ENCODE measurements around the gene RILPL2. TPM values are rescaled to one million over a fixed set of nuclear protein-coding genes. Genes with fewer than 3 reads are reported as not detected.

Gene RILPL2
- total and polyA plus RNA-seq, 2 donors: 3.9 to 7.8 TPM

DNA sequence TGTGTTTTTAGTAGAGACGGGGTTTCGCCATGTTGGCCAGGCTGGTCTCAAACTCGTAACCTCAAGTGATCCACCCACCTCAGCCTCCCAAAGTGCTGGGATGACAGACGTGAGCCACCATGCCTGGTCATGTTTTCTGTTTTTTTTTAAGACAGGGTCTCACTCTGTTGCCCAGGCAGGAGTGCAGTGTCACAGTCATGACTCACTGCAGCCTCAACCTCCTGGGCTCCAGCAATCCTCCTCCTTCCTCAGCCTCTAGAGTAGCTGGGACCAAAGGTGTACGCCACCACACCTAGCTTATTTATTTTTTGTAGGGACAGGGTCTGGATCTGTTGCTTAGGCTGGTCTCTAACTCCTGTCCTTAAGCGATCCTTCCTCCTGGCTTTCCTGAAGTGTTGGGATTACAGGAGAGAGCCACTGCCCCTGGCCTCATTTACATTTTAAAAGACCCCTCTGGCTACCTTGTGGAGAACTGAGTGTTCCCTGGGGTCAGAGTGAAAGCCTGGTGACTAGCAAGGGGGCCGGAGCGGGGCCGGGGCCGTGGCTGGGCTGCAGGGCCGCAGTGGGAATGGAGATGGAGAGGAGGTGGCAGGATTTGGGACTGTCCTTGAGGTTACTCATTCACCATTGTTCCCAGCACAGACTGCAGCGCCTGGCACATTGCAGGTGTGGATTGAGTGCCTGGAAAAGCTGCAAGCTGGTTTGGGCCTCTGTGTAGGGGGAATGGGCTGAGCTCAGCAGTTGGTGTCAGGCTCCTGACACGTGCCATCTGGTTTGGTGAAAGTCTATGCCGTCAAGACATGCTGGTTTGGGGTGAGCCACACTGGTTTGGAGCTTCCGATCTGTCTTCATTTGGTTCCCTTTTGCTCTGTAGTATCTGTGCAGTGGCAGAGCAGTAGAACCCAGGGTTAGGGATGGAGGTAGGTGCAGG, 34.5 kb downstream of the RILPL2 start:
- 95% methylated on average over 15 of the region's 15 CpGs for WGBS
- H3K4me1 ChIP-seq (ENCODE audit: control insufficient read depth in 2 of 2, insufficient read depth in 2 of 2, low read length in 2 of 2): no peaks in the 10 kb centered on the region
- H3K36me3 ChIP-seq (ENCODE audit: control insufficient read depth in 2 of 2, insufficient read depth in 2 of 2, low read length in 1 of 2): peaks cover 74 to 79% of the 10 kb centered on the region in 2 donors
- no peaks in the 10 kb centered on the region for H3K27me3 ChIP-seq (ENCODE audit: control insufficient read depth in 2 of 2, insufficient read depth in 1 of 2, low read length in 1 of 2)
- no peak overlapping the region for H3K4me3 ChIP-seq (ENCODE audit: low read length in 2 of 2)
- H3K27ac ChIP-seq (ENCODE audit: low read depth in 1 of 2, low read length in 1 of 2): no peak overlapping the region
- no peak for DNase-seq (ENCODE audit: low read depth in 6 of 9, low spot score in 9 of 9)
- no peaks in the 10 kb centered on the region for H3K9me3 ChIP-seq (ENCODE audit: control insufficient read depth in 2 of 2, insufficient read depth in 1 of 2, low read length in 1 of 2)

DNA sequence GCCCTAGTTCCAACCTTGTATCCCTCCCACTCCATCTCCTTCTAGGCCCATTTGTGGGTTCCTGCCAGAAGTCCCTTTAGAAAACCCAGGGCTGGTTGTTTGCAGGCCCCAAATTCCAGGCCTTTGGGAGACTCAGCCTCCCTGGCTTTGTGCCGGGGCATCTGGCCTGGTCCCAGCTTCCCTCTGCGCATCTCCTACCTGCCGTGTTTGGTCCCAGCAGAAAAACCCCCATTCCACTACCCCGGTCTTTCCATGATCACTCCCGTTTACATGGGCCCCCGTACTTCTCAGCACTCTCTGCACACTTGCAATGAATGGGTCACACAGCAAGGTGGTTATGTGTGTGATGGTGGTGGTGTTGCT, 37.2 kb downstream of the RILPL2 start:
- no peak for DNase-seq (ENCODE audit: low read depth in 6 of 9, low spot score in 9 of 9)
- Histone ChIP-seq H3K27ac (ENCODE audit: low read depth in 1 of 2, low read length in 1 of 2) (no peak overlapping the region), H3K9me3 (ENCODE audit: control insufficient read depth in 2 of 2, insufficient read depth in 1 of 2, low read length in 1 of 2) (no peaks in the 10 kb centered on the region), H3K4me3 (ENCODE audit: low read length in 2 of 2) (no peak overlapping the region), H3K36me3 (ENCODE audit: control insufficient read depth in 2 of 2, insufficient read depth in 2 of 2, low read length in 1 of 2) (peaks cover 75 to 79% of the 10 kb centered on the region in 2 donors), H3K4me1 (ENCODE audit: control insufficient read depth in 2 of 2, insufficient read depth in 2 of 2, low read length in 2 of 2) (no peaks in the 10 kb centered on the region), H3K27me3 (ENCODE audit: control insufficient read depth in 2 of 2, insufficient read depth in 1 of 2, low read length in 1 of 2) (no peaks in the 10 kb centered on the region)
- WGBS: 98% methylated on average over 6 of the region's 6 CpGs

DNA sequence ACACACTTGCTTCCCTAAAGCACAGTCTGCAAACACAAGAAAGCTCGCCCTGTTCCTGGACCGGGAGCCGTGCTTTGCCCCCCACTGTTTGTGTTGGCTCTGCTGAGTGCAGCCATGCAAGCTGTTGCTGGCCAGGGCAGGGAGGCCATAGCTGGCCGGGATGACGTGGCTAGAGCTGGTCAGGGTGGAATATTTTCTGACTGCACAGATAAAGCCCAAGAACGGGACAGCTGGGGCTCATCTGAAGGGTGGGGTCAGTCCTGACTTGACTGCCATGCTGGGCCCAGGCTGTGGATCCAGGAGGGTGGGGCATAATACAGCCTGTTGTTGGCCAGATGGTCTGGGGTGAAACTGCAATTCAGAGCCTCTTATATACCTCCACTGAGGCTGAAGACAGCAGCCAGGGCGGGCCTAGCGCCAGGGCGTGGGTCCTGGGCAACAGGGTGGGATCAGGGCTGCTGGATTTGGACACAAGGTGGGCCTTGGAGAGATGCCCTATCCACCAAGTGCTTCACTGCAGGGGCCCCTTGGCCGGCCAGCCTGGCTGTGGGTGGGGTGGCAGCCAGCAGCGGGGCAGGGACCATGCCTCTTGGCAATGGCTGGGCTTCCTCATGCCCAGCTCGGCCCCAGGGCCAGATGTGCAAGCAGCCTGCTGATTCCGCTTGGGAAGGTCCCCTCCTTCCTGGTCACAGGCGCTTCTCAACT, 37.8 kb downstream of the RILPL2 start:
- DNase-seq (ENCODE audit: low read depth in 6 of 9, low spot score in 9 of 9): no peak
- Histone ChIP-seq H3K9me3 (ENCODE audit: control insufficient read depth in 2 of 2, insufficient read depth in 1 of 2, low read length in 1 of 2) (no peaks in the 10 kb centered on the region), H3K4me1 (ENCODE audit: control insufficient read depth in 2 of 2, insufficient read depth in 2 of 2, low read length in 2 of 2) (no peaks in the 10 kb centered on the region), H3K27ac (ENCODE audit: low read depth in 1 of 2, low read length in 1 of 2) (no peak overlapping the region), H3K36me3 (ENCODE audit: control insufficient read depth in 2 of 2, insufficient read depth in 2 of 2, low read length in 1 of 2) (peaks cover 75 to 78% of the 10 kb centered on the region in 2 donors), H3K4me3 (ENCODE audit: low read length in 2 of 2) (no peak overlapping the region), H3K27me3 (ENCODE audit: control insufficient read depth in 2 of 2, insufficient read depth in 1 of 2, low read length in 1 of 2) (no peaks in the 10 kb centered on the region)
- WGBS: 97% methylated on average over 14 of the region's 14 CpGs

DNA sequence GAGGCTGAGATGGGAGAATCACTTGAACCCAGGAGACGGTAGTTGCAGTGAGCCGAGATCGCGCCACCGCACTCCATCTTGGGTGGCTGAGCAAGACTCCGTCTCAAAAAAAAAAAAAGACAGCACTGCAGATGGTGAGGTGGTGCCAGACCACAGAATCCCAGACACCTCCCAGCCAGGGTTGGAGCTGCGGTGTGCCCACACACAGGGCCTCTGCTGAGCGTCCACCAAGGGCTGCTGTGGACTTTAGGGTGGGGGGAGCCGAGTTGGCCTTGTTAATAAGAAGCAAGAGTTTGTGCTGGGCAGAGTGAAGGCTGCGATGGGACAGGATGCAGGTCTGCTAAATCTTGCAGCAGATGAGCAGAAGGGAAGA, 38.3 kb downstream of the RILPL2 start:
- no peaks in the 10 kb centered on the region for H3K9me3 ChIP-seq (ENCODE audit: control insufficient read depth in 2 of 2, insufficient read depth in 1 of 2, low read length in 1 of 2)
- no peaks in the 10 kb centered on the region for H3K4me1 ChIP-seq (ENCODE audit: control insufficient read depth in 2 of 2, insufficient read depth in 2 of 2, low read length in 2 of 2)
- no peak for DNase-seq (ENCODE audit: low read depth in 6 of 9, low spot score in 9 of 9)
- H3K36me3 ChIP-seq (ENCODE audit: control insufficient read depth in 2 of 2, insufficient read depth in 2 of 2, low read length in 1 of 2): peaks cover 73 to 78% of the 10 kb centered on the region in 2 donors
- WGBS: 99% methylated on average over 10 of the region's 10 CpGs
- no peak overlapping the region for H3K4me3 ChIP-seq (ENCODE audit: low read length in 2 of 2)
- no peaks in the 10 kb centered on the region for H3K27me3 ChIP-seq (ENCODE audit: control insufficient read depth in 2 of 2, insufficient read depth in 1 of 2, low read length in 1 of 2)
- H3K27ac ChIP-seq (ENCODE audit: low read depth in 1 of 2, low read length in 1 of 2): no peak overlapping the region

DNA sequence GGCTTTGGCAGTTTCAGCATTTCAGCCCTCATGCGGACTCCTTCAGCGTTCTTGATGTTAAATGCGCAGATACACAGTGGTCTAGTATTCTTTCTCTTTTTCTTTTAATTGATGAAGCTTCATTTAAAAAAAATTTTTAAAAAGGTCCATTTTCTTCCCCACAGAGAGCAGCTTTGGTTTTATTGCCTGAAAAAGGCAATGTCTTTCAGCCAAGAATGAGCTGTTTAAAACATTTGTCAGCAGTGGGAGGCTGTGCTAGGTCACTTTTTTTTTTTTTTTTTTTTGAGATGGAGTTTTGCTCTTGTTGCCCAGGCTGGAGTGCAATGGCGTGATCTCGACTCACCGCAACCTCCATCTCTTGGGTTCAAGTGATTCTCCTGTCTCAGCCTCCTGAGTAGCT, 39.1 kb downstream of the RILPL2 start:
- Histone ChIP-seq H3K27ac (ENCODE audit: low read depth in 1 of 2, low read length in 1 of 2) (no peak overlapping the region), H3K36me3 (ENCODE audit: control insufficient read depth in 2 of 2, insufficient read depth in 2 of 2, low read length in 1 of 2) (peaks cover 71 to 76% of the 10 kb centered on the region in 2 donors), H3K4me3 (ENCODE audit: low read length in 2 of 2) (no peak overlapping the region), H3K9me3 (ENCODE audit: control insufficient read depth in 2 of 2, insufficient read depth in 1 of 2, low read length in 1 of 2) (no peaks in the 10 kb centered on the region), H3K4me1 (ENCODE audit: control insufficient read depth in 2 of 2, insufficient read depth in 2 of 2, low read length in 2 of 2) (no peaks in the 10 kb centered on the region), H3K27me3 (ENCODE audit: control insufficient read depth in 2 of 2, insufficient read depth in 1 of 2, low read length in 1 of 2) (no peaks in the 10 kb centered on the region)
- WGBS: 98% methylated on average over 6 of the region's 6 CpGs
- DNase-seq (ENCODE audit: low read depth in 6 of 9, low spot score in 9 of 9): no peak

DNA sequence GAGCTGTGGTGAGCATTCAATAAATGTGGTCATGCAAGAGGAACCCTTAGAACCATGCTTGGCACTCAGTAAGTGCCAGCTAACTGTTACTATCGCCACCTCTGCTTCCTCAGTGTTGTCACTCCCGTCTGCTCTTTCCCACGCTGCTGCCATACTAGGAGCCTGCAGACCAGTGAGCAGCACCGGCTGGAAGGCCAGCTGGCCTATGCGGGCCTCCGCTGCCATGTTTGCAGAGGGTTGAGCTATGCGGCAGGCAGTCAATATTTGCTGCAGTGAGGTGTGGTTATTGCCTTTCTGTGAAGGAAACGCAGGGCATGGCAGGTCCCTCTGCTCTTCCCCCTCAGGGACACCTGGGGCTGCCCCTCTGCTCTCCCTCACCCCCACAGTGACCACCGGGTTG, 39.5 kb downstream of the RILPL2 start:
- Histone ChIP-seq H3K4me3 (ENCODE audit: low read length in 2 of 2) (no peak overlapping the region), H3K27me3 (ENCODE audit: control insufficient read depth in 2 of 2, insufficient read depth in 1 of 2, low read length in 1 of 2) (no peaks in the 10 kb centered on the region), H3K36me3 (ENCODE audit: control insufficient read depth in 2 of 2, insufficient read depth in 2 of 2, low read length in 1 of 2) (peaks cover 71 to 76% of the 10 kb centered on the region in 2 donors), H3K9me3 (ENCODE audit: control insufficient read depth in 2 of 2, insufficient read depth in 1 of 2, low read length in 1 of 2) (no peaks in the 10 kb centered on the region), H3K4me1 (ENCODE audit: control insufficient read depth in 2 of 2, insufficient read depth in 2 of 2, low read length in 2 of 2) (no peaks in the 10 kb centered on the region), H3K27ac (ENCODE audit: low read depth in 1 of 2, low read length in 1 of 2) (no peak overlapping the region)
- 96% methylated on average over 9 of the region's 9 CpGs for WGBS
- DNase-seq (ENCODE audit: low read depth in 6 of 9, low spot score in 9 of 9): no peak

DNA sequence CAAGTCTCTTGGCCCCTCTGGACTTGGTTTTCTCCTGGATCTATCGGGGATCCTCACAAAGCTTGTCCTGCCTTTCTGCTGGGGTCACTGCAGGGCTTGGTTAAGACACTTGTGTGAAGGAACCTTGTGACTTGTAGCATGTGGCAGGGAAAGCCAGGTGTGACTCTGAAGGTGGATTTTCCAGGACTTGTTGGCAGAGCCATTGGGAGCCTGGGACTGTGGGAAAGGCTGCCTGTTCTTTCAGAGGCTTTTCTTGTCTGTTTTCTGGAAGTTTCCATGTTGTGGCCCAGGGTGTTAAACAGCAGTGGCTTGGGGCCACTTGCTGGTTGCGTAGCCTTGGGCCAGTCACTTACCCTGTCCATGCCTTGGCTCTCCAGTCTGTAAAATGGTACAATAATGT, 39.9 kb downstream of the RILPL2 start:
- DNase-seq (ENCODE audit: low read depth in 6 of 9, low spot score in 9 of 9): no peak
- Histone ChIP-seq H3K36me3 (ENCODE audit: control insufficient read depth in 2 of 2, insufficient read depth in 2 of 2, low read length in 1 of 2) (peaks cover 71 to 77% of the 10 kb centered on the region in 2 donors), H3K27me3 (ENCODE audit: control insufficient read depth in 2 of 2, insufficient read depth in 1 of 2, low read length in 1 of 2) (no peaks in the 10 kb centered on the region), H3K9me3 (ENCODE audit: control insufficient read depth in 2 of 2, insufficient read depth in 1 of 2, low read length in 1 of 2) (no peaks in the 10 kb centered on the region), H3K4me3 (ENCODE audit: low read length in 2 of 2) (no peak overlapping the region), H3K27ac (ENCODE audit: low read depth in 1 of 2, low read length in 1 of 2) (no peak overlapping the region), H3K4me1 (ENCODE audit: control insufficient read depth in 2 of 2, insufficient read depth in 2 of 2, low read length in 2 of 2) (no peaks in the 10 kb centered on the region)
- WGBS: 97% methylated on average over 2 of the region's 2 CpGs

DNA sequence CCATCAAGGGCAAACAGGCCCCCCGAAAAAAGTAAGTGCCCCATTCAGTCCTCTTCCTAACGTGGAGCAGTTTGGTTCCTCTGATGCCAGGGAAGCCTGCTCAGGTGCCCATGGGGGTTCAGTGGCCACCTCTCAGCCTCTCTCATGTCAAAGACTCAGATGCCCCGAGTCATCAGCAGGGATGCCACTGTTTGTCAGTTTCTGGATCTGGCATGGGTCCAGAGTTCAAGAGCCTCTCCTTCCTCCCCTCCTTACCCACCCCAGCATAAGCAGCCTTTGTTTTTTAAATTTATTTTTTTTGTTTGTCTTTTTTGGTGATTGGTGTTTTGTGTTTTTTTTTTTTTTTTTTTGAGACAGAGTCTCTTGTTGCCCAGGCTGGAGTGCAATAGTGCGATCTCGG, 41.2 kb downstream of the RILPL2 start:
- DNase-seq (ENCODE audit: low read depth in 6 of 9, low spot score in 9 of 9): no peak
- Histone ChIP-seq H3K9me3 (ENCODE audit: control insufficient read depth in 2 of 2, insufficient read depth in 1 of 2, low read length in 1 of 2) (peaks cover 0 to under 1% of the 10 kb centered on the region in 2 donors), H3K27me3 (ENCODE audit: control insufficient read depth in 2 of 2, insufficient read depth in 1 of 2, low read length in 1 of 2) (no peaks in the 10 kb centered on the region), H3K4me3 (ENCODE audit: low read length in 2 of 2) (no peak overlapping the region), H3K27ac (ENCODE audit: low read depth in 1 of 2, low read length in 1 of 2) (no peak overlapping the region), H3K36me3 (ENCODE audit: control insufficient read depth in 2 of 2, insufficient read depth in 2 of 2, low read length in 1 of 2) (peaks cover 84 to 86% of the 10 kb centered on the region in 2 donors), H3K4me1 (ENCODE audit: control insufficient read depth in 2 of 2, insufficient read depth in 2 of 2, low read length in 2 of 2) (peaks cover 0 to under 1% of the 10 kb centered on the region in 2 donors)
- WGBS: 97% methylated on average over 5 of the region's 5 CpGs

DNA sequence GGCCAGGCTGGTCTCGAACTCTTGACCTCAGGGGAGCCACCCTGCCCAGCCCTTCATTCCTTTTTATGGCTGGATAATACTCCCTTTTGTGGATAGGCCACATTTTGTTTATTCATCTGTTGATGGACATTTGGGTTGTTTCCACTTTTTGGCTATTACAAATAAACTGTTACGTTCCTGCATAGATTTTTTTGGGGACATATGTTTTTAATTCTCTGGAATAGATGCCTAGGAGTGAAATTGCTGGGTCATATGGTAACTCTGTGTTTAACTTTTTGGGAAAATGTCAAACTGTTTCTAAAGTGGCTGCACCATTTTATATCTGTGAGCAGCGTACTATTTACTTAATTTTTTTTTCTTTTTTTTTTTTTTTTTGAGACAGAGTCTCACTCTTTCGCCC, 42.7 kb downstream of the RILPL2 start:
- Histone ChIP-seq H3K4me1 (ENCODE audit: control insufficient read depth in 2 of 2, insufficient read depth in 2 of 2, low read length in 2 of 2) (peaks cover 6 to 8% of the 10 kb centered on the region in 2 donors), H3K4me3 (ENCODE audit: low read length in 2 of 2) (no peak overlapping the region), H3K27ac (ENCODE audit: low read depth in 1 of 2, low read length in 1 of 2) (no peak overlapping the region), H3K9me3 (ENCODE audit: control insufficient read depth in 2 of 2, insufficient read depth in 1 of 2, low read length in 1 of 2) (peaks cover 0 to 6% of the 10 kb centered on the region in 2 donors), H3K36me3 (ENCODE audit: control insufficient read depth in 2 of 2, insufficient read depth in 2 of 2, low read length in 1 of 2) (peaks cover 78 to 81% of the 10 kb centered on the region in 2 donors), H3K27me3 (ENCODE audit: control insufficient read depth in 2 of 2, insufficient read depth in 1 of 2, low read length in 1 of 2) (peaks cover 0 to 4% of the 10 kb centered on the region in 2 donors)
- WGBS: 96% methylated on average over 4 of the region's 4 CpGs
- no peak for DNase-seq (ENCODE audit: low read depth in 6 of 9, low spot score in 9 of 9)
